Smooth muscle cell (in vitro differentiated cells): Measurements from ENCODE around the gene STK39. TPM values are rescaled to one million over a fixed set of nuclear protein-coding genes. Genes with fewer than 3 reads are reported as not detected.

ENCODE experiments used
- DNase-seq: peaks from one replicate; lab custom pipeline; 2025; ENCODE audit not compliant: unreplicated experiment; lab: John Stamatoyannopoulos, UW
- H2AFZ ChIP-seq: fragments of 200-600 bp; sonication (generic); 2 replicates; pipeline ENCODE4 v1.6.0; 2016; ENCODE audit warnings: antibody characterized with exemption, low read depth, mild to moderate bottlenecking
- H3F3A ChIP-seq: fragments of 200-600 bp; sonication (generic); 2 replicates; pipeline ENCODE4 v1.6.0; 2017; ENCODE audit warnings: antibody characterized with exemption, low read depth
- H3K27ac ChIP-seq: fragments of 200-600 bp; sonication (generic); 2 replicates; pipeline ENCODE4 v1.5.1; 2016; ENCODE audit warnings: low read depth, mild to moderate bottlenecking
- H3K27me3 ChIP-seq: fragments of 200-600 bp; sonication (generic); 2 replicates; pipeline ENCODE4 v1.6.1; 2016; ENCODE audit warnings: low read depth, mild to moderate bottlenecking
- H3K36me3 ChIP-seq: fragments of 200-600 bp; sonication (generic); 2 replicates; pipeline ENCODE4 v1.5.1; 2016; ENCODE audit warnings: low read depth
- H3K4me1 ChIP-seq: fragments of 200-600 bp; sonication (generic); 2 replicates; pipeline ENCODE4 v1.5.1; 2016; ENCODE audit warnings: low read depth
- H3K4me2 ChIP-seq: fragments of 200-600 bp; sonication (generic); 2 replicates; pipeline ENCODE4 v1.6.0; 2016; ENCODE audit warnings: mild to moderate bottlenecking
- H3K4me3 ChIP-seq: fragments of 200-600 bp; sonication (generic); 2 replicates; pipeline ENCODE4 v1.5.1; 2016; ENCODE audit warnings: mild to moderate bottlenecking
- H3K79me2 ChIP-seq: fragments of 200-600 bp; sonication (generic); 2 replicates; pipeline ENCODE4 v1.6.0; 2016; ENCODE audit warnings: low read depth, mild to moderate bottlenecking
- H3K9ac ChIP-seq: fragments of 200-600 bp; sonication (generic); 2 replicates; pipeline ENCODE4 v1.6.0; 2016; ENCODE audit warnings: low read depth
- H3K9me3 ChIP-seq: fragments of 200-600 bp; sonication (generic); replicated peaks from 2 replicates; pipeline ENCODE4 v1.5.1; 2016; ENCODE audit warnings: low read depth
- H4K20me1 ChIP-seq: fragments of 200-600 bp; sonication (generic); 2 replicates; pipeline ENCODE4 v1.6.0; 2016; ENCODE audit warnings: low read depth
- CTCF ChIP-seq: fragments of 200-600 bp; sonication (generic); IDR thresholded peaks from 2 replicates; pipeline ENCODE4 v1.5.1; 2017; ENCODE audit warnings: borderline replicate concordance, mild to moderate bottlenecking, antibody characterized with exemption; ENCODE audit not compliant: insufficient read depth, poor library complexity, severe bottlenecking
- WGBS: methylation state at CpG from one replicate; pipeline ENCODE4 v1.1.7; 2016; ENCODE audit warnings: low lambda C conversion rate; 5-methylcytosine and 5-hydroxymethylcytosine counted together
- polyA plus RNA-seq: library from polyadenylated mRNA; unstranded; fragments of >200 nt; fragmentation: Nextera tagmentation; extraction: Ambion mirVana; gene quantifications from 2 replicates; pipeline ENCODE4 v1.2.1, GENCODE V29; 2016
- total RNA-seq: library from RNA; depleted of rRNA; stranded (reverse); fragments of >200 nt; gene quantifications from 2 replicates; pipeline ENCODE4 v1.2.3, GENCODE V29; 2014

The STK39 gene
- total and polyA plus RNA-seq, 2 experiments from 2014 or later, result 21.1 to 37.8 TPM

GRCh38 chr2:168256448-168256847 is 9.1 kb upstream of the STK39 start:
- no peak overlapping the region for H3K9ac ChIP-seq
- H3K4me1 ChIP-seq, result peaks cover 6% of the 10 kb centered on the region
- WGBS, result 74% methylated on average over 2 of the region's 2 CpGs
- no peaks in the 10 kb centered on the region for H3K9me3 ChIP-seq
- H3K4me2 ChIP-seq, result no peak overlapping the region
- H2AFZ ChIP-seq, result no peak overlapping the region
- H3K36me3 ChIP-seq, result no peaks in the 10 kb centered on the region
- H3K79me2 ChIP-seq, result no peaks in the 10 kb centered on the region
- H4K20me1 ChIP-seq, result no peaks in the 10 kb centered on the region
- H3K27ac ChIP-seq, result no peak overlapping the region
- DNase-seq, result no peak
- H3F3A ChIP-seq, result no peaks in the 10 kb centered on the region
- TF ChIP-seq CTCF, result no peak
- H3K27me3 ChIP-seq, result no peaks in the 10 kb centered on the region
- no peak overlapping the region for H3K4me3 ChIP-seq

- Histone ChIP-seq H3K4me1 (peaks cover 6% of the 10 kb centered on the region), H2AFZ (no peak overlapping the region), H3K4me3 (no peak overlapping the region), H3K27ac (no peak overlapping the region), H3K9me3 (no peaks in the 10 kb centered on the region), H3K4me2 (no peak overlapping the region), H3F3A (no peaks in the 10 kb centered on the region), H3K9ac (no peak overlapping the region), H3K27me3 (no peaks in the 10 kb centered on the region), H4K20me1 (no peaks in the 10 kb centered on the region), H3K36me3 (no peaks in the 10 kb centered on the region), H3K79me2 (no peaks in the 10 kb centered on the region)
- DNase-seq, result no peak
- no peak for TF ChIP-seq CTCF
- WGBS, result 90% methylated on average over 3 of the region's 3 CpGs
Observed at GRCh38 chr2:168255866-168256265, 8.5 kb upstream of the STK39 start.

- H2AFZ ChIP-seq, result peak overlapping the region; percentile 34
- H3K4me1 ChIP-seq, result peaks cover 6% of the 10 kb centered on the region
- no peak overlapping the region for H3K9ac ChIP-seq
- no peaks in the 10 kb centered on the region for H3K27me3 ChIP-seq
- H4K20me1 ChIP-seq, result no peaks in the 10 kb centered on the region
- no peak for TF ChIP-seq CTCF
- H3F3A ChIP-seq, result no peaks in the 10 kb centered on the region
- no peaks in the 10 kb centered on the region for H3K79me2 ChIP-seq
- 94% methylated on average over 8 of the region's 8 CpGs for WGBS
- H3K4me3 ChIP-seq, result no peak overlapping the region
- H3K27ac ChIP-seq, result peak overlapping the region; percentile 62
- DNase-seq, result no peak
- peak overlapping the region; percentile 44 for H3K4me2 ChIP-seq
- H3K36me3 ChIP-seq, result no peaks in the 10 kb centered on the region
- H3K9me3 ChIP-seq, result no peaks in the 10 kb centered on the region
Observed at GRCh38 chr2:168255103-168255502, 7.7 kb upstream of the STK39 start.

GRCh38 chr2:168254158-168254935 is 7.0 kb upstream of the STK39 start:
- H3K27me3 ChIP-seq, result no peaks in the 10 kb centered on the region
- H3K9me3 ChIP-seq, result no peaks in the 10 kb centered on the region
- H3K9ac ChIP-seq, result no peak overlapping the region
- peak overlapping the region; percentile 44 for H3K4me2 ChIP-seq
- DNase-seq, result no peak
- H2AFZ ChIP-seq, result peak overlapping the region; percentile 34
- H3K4me3 ChIP-seq, result no peak overlapping the region
- WGBS, result 66% methylated on average over 3 of the region's 3 CpGs
- no peaks in the 10 kb centered on the region for H3K79me2 ChIP-seq
- no peaks in the 10 kb centered on the region for H3F3A ChIP-seq
- no peaks in the 10 kb centered on the region for H4K20me1 ChIP-seq
- peaks cover 6% of the 10 kb centered on the region for H3K4me1 ChIP-seq
- H3K36me3 ChIP-seq, result no peaks in the 10 kb centered on the region
- peak overlapping the region; percentile 62 for H3K27ac ChIP-seq
- no peak for TF ChIP-seq CTCF
